ENCODE results near the gene CTAGE1.

The CTAGE1 gene

GRCh38 chr18:22410126-22410525 is 7.6 kb downstream of the CTAGE1 start:
- no peak for DNase-seq (ENCODE audit: extremely low read depth, low read depth)
- H3K4me3 ChIP-seq (replicated peaks; ENCODE audit: low read depth, low read length) = no peak overlapping the region
- TF ChIP-seq CTCF (IDR thresholded peaks at IDR 0.05; ENCODE audit: low read depth, low read length, missing control alignments) = no peak

GRCh38 chr18:22409445-22409844 is 8.3 kb downstream of the CTAGE1 start:
- no peak overlapping the region for H3K4me3 ChIP-seq (replicated peaks; ENCODE audit: low read depth, low read length)
- TF ChIP-seq CTCF (IDR thresholded peaks at IDR 0.05; ENCODE audit: low read depth, low read length, missing control alignments) = no peak
- no peak for DNase-seq (ENCODE audit: extremely low read depth, low read depth)

- DNase-seq (ENCODE audit: extremely low read depth, low read depth) = no peak
- H3K4me3 ChIP-seq (replicated peaks; ENCODE audit: low read depth, low read length) = no peak overlapping the region
- peak; percentile 19 for TF ChIP-seq CTCF (IDR thresholded peaks at IDR 0.05; ENCODE audit: low read depth, low read length, missing control alignments)
These were observed 9.7 kb downstream of the CTAGE1 start for GRCh38 chr18:22408059-22408458.

- no peak for TF ChIP-seq CTCF (IDR thresholded peaks at IDR 0.05; ENCODE audit: low read depth, low read length, missing control alignments)
- DNase-seq (ENCODE audit: extremely low read depth, low read depth) = no peak
- H3K4me3 ChIP-seq (replicated peaks; ENCODE audit: low read depth, low read length) = no peak overlapping the region
These were observed 12.6 kb downstream of the CTAGE1 start for GRCh38 chr18:22405142-22405541.

- no peak overlapping the region for H3K4me3 ChIP-seq (replicated peaks; ENCODE audit: low read depth, low read length)
These were observed 13.8 kb downstream of the CTAGE1 start for GRCh38 chr18:22403950-22404349.

GRCh38 chr18:22399949-22400348 is 17.8 kb downstream of the CTAGE1 start:
- H3K4me3 ChIP-seq (replicated peaks; ENCODE audit: low read depth, low read length) = no peak overlapping the region
- TF ChIP-seq CTCF (IDR thresholded peaks at IDR 0.05; ENCODE audit: low read depth, low read length, missing control alignments) = no peak

More at GRCh38 chr18:22403950-22404349, 13.8 kb downstream of the CTAGE1 start:
- no peak for TF ChIP-seq CTCF (IDR thresholded peaks at IDR 0.05; ENCODE audit: low read depth, low read length, missing control alignments)
- no peak for DNase-seq (ENCODE audit: extremely low read depth, low read depth)

GRCh38 chr18:22398464-22398863 is 19.3 kb downstream of the CTAGE1 start:
- no peak for TF ChIP-seq CTCF (IDR thresholded peaks at IDR 0.05; ENCODE audit: low read depth, low read length, missing control alignments)
- H3K4me3 ChIP-seq (replicated peaks; ENCODE audit: low read depth, low read length) = no peak overlapping the region
- no peak for DNase-seq (ENCODE audit: extremely low read depth, low read depth)

More at GRCh38 chr18:22399949-22400348, 17.8 kb downstream of the CTAGE1 start:
- no peak for DNase-seq (ENCODE audit: extremely low read depth, low read depth)
